CD4-positive, alpha-beta T cell (primary cell): ENCODE results near the gene SLC19A1. TPM values are rescaled to one million over a fixed set of nuclear protein-coding genes. Genes with fewer than 3 reads are reported as not detected.

Experiments
- ATAC-seq: fragments of 200-7000 bp; cut with Tn5 transposase; one replicate; pipeline ENCODE4 v1.10.0; 2022; ENCODE audit warnings: mild to moderate bottlenecking; ENCODE audit not compliant: poor library complexity
- CTCF ChIA-PET: fragments of 350-600 bp; sonication (Branson Sonifier 250); formaldehyde crosslinking; loops from one replicate; lab custom pipeline; 2021; ENCODE audit warnings: antibody characterized with exemption, inconsistent platforms; lab: Charles Lee
- POLR2A ChIA-PET: fragments of 350-600 bp; sonication (Branson Sonifier 250); formaldehyde crosslinking; loops from one replicate; lab custom pipeline; 2021; ENCODE audit warnings: antibody characterized with exemption, inconsistent platforms; lab: Charles Lee
- DNase-seq, 14 experiments: peaks; one replicate each; pipeline ENCODE4 v3.0.0-alpha.2; 2013 to 2020; ENCODE audit warnings: mixed read lengths in 2 of 14
- H3K27ac ChIP-seq, 2 donors: one replicate each; pipeline versions ENCODE4 v1.5.1 to v1.7.0; 2013; ENCODE audit warnings: low read length in 2 of 2, low read depth in 1 of 2, mild to moderate bottlenecking in 1 of 2
- H3K27me3 ChIP-seq, 2 experiments: 1 replicate in 1 of 2; 2 replicates in 1 of 2; pipeline versions ENCODE4 v1.6.1 to v1.7.0; 2013; ENCODE audit warnings: low read length in 2 of 2, control low read depth in 1 of 2, mild to moderate bottlenecking in 1 of 2, moderate library complexity in 1 of 2; ENCODE audit not compliant: insufficient read depth in 2 of 2, control insufficient read depth in 1 of 2
- H3K36me3 ChIP-seq: one replicate; pipeline ENCODE4 v1.6.1; 2013; ENCODE audit warnings: low read length, control low read depth; ENCODE audit not compliant: insufficient read depth
- H3K4me1 ChIP-seq: one replicate; pipeline ENCODE4 v1.6.1; 2013; ENCODE audit warnings: low read length, control low read depth; ENCODE audit not compliant: insufficient read depth
- H3K4me3 ChIP-seq: one replicate; pipeline ENCODE4 v1.5.1; 2013; ENCODE audit warnings: mild to moderate bottlenecking, low read length, moderate library complexity
- H3K9me3 ChIP-seq, 2 experiments: 1 replicate in 1 of 2; 2 replicates in 1 of 2; pipeline versions ENCODE4 v1.6.1 to v1.7.0; 2013; ENCODE audit warnings: low read length in 2 of 2, mild to moderate bottlenecking in 2 of 2, control low read depth in 1 of 2, moderate library complexity in 1 of 2; ENCODE audit not compliant: control insufficient read depth in 1 of 2, insufficient read depth in 1 of 2
- H3K27ac Mint-ChIP-seq: one replicate; pipeline ENCODE4 v1.8.0; 2020; ENCODE audit warnings: mixed read lengths
- H3K27me3 Mint-ChIP-seq: one replicate; pipeline ENCODE4 v1.8.0; 2021; ENCODE audit warnings: mixed read lengths
- H3K36me3 Mint-ChIP-seq: one replicate; pipeline ENCODE4 v1.8.0; 2021; ENCODE audit warnings: low read depth, mixed read lengths
- H3K4me1 Mint-ChIP-seq: one replicate; pipeline ENCODE4 v1.8.0; 2021; ENCODE audit warnings: low read depth, mixed read lengths
- H3K4me3 Mint-ChIP-seq: one replicate; pipeline ENCODE4 v1.8.0; 2020; ENCODE audit warnings: mild to moderate bottlenecking, mixed read lengths
- H3K9me3 Mint-ChIP-seq: one replicate; pipeline ENCODE4 v1.8.0; 2020; ENCODE audit warnings: mixed read lengths
- CTCF ChIP-seq: fragments of 200-600 bp; IDR thresholded peaks from one replicate; pipeline ENCODE4 v1.8.0; 2022; ENCODE audit warnings: antibody characterized with exemption, mild to moderate bottlenecking
- intact Hi-C, 2 experiments: fragments of 100-400 bp; cut with DNase I in 1 of 2; cut with micrococcal nuclease in 1 of 2; formaldehyde crosslinking; loops; one replicate each; pipeline versions ENCODE4 v1.15.1 to v1.9.0; 2023 to 2025; cut with DNase I, micrococcal nuclease
- total RNA-seq, 174 experiments: library from RNA in 2 of 174; stranded (reverse) in 2 of 174; gene quantifications; one replicate each; pipeline ENCODE4 v1.2.3 and lab custom pipeline; 2021 to 2026

Gene SLC19A1
- total RNA-seq, 2 experiments from 2014 or later, result 11.5 to 12.0 TPM

DNA sequence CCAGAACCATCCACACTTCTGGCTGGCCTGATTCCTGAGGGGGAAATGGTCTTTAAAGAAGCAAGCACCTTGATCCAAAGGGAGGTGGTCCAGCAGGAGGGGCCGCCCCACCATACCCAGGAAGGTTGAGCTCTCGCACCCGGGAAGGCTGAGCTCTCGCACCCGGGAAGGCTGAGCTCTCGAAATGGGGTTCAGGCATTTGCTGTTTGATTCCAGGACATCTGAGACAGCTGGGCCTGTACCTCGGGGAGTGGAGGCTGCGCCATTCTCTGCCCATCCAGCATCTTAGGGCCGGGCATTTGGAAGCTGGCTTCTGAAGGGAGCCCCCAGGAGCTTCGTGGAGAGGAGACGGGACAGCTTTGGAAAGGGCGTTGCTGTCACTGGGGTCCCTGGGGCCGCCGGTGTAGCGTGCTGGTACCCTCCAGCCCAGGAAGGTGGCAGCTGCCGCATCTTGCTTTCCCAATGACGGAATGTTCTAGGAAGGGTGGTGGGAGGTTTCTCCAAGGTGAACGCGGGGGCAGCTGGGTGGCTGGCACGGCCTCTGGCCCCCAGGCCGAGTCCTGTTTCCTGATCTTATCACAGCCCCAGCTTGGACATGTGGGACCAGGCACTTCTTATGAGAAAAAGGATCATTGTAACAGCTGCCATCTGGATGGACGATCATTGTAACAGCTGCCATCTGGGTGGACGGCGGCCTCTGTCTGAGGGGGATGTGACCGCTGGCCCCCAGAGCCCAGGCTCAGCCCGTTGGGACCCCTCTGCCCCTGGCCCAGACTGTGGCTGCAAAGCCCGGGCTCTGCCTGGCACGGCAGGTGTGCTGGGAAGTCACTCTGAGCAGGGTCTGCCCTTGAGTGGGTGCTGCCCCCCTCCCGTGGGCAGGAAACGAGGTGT is 75.7 kb downstream of the SLC19A1 start:
- Mint-ChIP-seq H3K4me3 (no peak overlapping the region), H3K27ac (no peak overlapping the region), H3K27me3 (peaks cover 7% of the 10 kb centered on the region), H3K4me1 (peaks cover 5% of the 10 kb centered on the region), H3K9me3 (peaks cover 7% of the 10 kb centered on the region), H3K36me3 (no peaks in the 10 kb centered on the region)
- H3K27me3 ChIP-seq, result peaks cover 0 to 2% of the 10 kb centered on the region in 2 experiments
- H3K4me1 ChIP-seq, result peaks cover 16% of the 10 kb centered on the region
- ATAC-seq, result no peak
- ChIA-PET POLR2A (no interaction called here), CTCF (no interaction called here)
- peaks cover under 1 to 9% of the 10 kb centered on the region in 2 experiments for H3K9me3 ChIP-seq
- DNase-seq, result no peak
- intact Hi-C loops, result no loop called here
- no peak overlapping the region for H3K4me3 ChIP-seq
- no peak overlapping the region for H3K27ac ChIP-seq
- no peaks in the 10 kb centered on the region for H3K36me3 ChIP-seq
- TF ChIP-seq CTCF, result no peak

- CTCF ChIA-PET, result no interaction called here
- no peak overlapping the region for H3K27ac ChIP-seq
- H3K36me3 ChIP-seq, result no peaks in the 10 kb centered on the region
- H3K9me3 Mint-ChIP-seq, result peaks cover 8% of the 10 kb centered on the region
- POLR2A ChIA-PET, result no interaction called here
- H3K36me3 Mint-ChIP-seq, result no peaks in the 10 kb centered on the region
- peaks cover 8% of the 10 kb centered on the region for H3K4me1 ChIP-seq
- intact Hi-C loops, result no loop called here
- TF ChIP-seq CTCF, result no peak
- H3K4me1 Mint-ChIP-seq, result peaks cover 5% of the 10 kb centered on the region
- peaks cover 0 to 2% of the 10 kb centered on the region in 2 experiments for H3K27me3 ChIP-seq
- no peak for ATAC-seq
- H3K27me3 Mint-ChIP-seq, result peaks cover 8% of the 10 kb centered on the region
- H3K27ac Mint-ChIP-seq, result no peak overlapping the region
- peaks cover 6 to 14% of the 10 kb centered on the region in 2 experiments for H3K9me3 ChIP-seq
- DNase-seq, result no peak
- H3K4me3 Mint-ChIP-seq, result no peak overlapping the region
- H3K4me3 ChIP-seq, result no peak overlapping the region
Measured at GRCh38 chr21:45465611-45466329, 76.5 kb downstream of the SLC19A1 start.

DNA sequence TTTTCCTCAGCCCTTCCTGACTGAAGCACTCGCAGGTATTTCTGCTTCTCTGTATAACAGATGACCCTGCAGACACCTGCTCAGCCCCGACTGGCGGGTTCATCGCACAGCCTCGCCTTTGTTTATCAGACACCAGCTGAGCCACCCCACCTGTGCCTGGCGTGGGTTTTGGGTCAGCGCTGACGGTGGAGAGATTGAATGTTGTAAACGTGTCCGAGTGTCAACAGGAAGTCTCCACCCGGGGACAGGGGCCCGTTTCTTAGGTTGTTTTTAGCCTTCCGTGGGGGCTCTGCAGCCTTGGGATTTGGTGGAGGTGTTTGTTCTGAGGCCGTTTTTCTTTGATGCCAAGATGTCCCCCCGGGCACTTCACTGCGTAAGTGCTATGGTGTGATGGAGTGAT is 77.1 kb downstream of the SLC19A1 start:
- Histone ChIP-seq H3K4me3 (no peak overlapping the region), H3K9me3 (peaks cover 6 to 14% of the 10 kb centered on the region in 2 experiments), H3K4me1 (peaks cover 3% of the 10 kb centered on the region), H3K27me3 (peaks cover 0 to 2% of the 10 kb centered on the region in 2 experiments), H3K27ac (no peak overlapping the region), H3K36me3 (no peaks in the 10 kb centered on the region)
- Mint-ChIP-seq H3K4me3 (no peak overlapping the region), H3K9me3 (peaks cover 8% of the 10 kb centered on the region), H3K27me3 (peaks cover 10% of the 10 kb centered on the region), H3K36me3 (no peaks in the 10 kb centered on the region), H3K4me1 (peaks cover 3% of the 10 kb centered on the region), H3K27ac (no peak overlapping the region)
- TF ChIP-seq CTCF, result no peak
- DNase-seq (no peak), ATAC-seq (no peak)
- POLR2A ChIA-PET, result no interaction called here
- intact Hi-C loops, result no loop called here
- CTCF ChIA-PET, result no interaction called here
